AG09309 (cell line): ENCODE results near the gene ZNHIT3.

Experiments
- DNase-seq: peaks from one replicate; pipeline ENCODE4 v3.0.0-alpha.2; 2010; ENCODE audit warnings: low read depth
- H3K4me3 ChIP-seq: 2 replicates; pipeline ENCODE4 v1.5.1; 2011; ENCODE audit warnings: mild to moderate bottlenecking, low read depth, low read length, moderate library complexity; ENCODE audit not compliant: control insufficient read depth
- CTCF ChIP-seq: IDR thresholded peaks from 2 replicates; pipeline ENCODE4 v1.5.1; 2011; ENCODE audit warnings: mild to moderate bottlenecking, low read depth, low read length, inconsistent platforms; ENCODE audit not compliant: insufficient read depth, control insufficient read depth; ENCODE audit errors: missing control alignments

ZNHIT3 gene

DNA sequence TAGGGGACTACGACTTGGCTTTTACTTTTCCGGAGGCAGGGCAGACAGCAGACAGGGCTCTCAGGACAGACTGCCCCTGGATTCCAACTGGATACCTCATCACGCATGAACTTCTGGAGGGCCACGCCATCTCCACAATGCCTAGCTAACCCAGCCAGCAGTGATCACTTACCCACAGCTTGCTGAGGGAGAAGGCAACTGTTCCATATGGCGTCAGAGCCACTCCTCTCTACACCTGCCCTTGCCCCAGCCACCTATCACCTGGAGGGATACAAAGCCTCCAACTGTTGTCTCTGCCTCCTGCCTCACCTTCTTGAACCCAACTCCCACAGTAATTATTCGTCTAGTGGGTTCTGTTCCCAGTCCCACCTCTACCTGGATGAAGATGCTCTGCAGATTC is 39.4 kb downstream of the ZNHIT3 start:
- no peak for DNase-seq
- no peak for TF ChIP-seq CTCF
- H3K4me3 ChIP-seq = no peak overlapping the region

- TF ChIP-seq CTCF = no peak
- no peak overlapping the region for H3K4me3 ChIP-seq
- no peak for DNase-seq
These were observed 41.3 kb downstream of the ZNHIT3 start for GRCh38 chr17:36527621-36528250.

- no peak for DNase-seq
- no peak overlapping the region for H3K4me3 ChIP-seq
- no peak for TF ChIP-seq CTCF
These were observed 42.6 kb downstream of the ZNHIT3 start for GRCh38 chr17:36529121-36529520.

- DNase-seq = no peak
- no peak for TF ChIP-seq CTCF
- no peak overlapping the region for H3K4me3 ChIP-seq
These were observed 46.0 kb downstream of the ZNHIT3 start for GRCh38 chr17:36532435-36532975.

DNA sequence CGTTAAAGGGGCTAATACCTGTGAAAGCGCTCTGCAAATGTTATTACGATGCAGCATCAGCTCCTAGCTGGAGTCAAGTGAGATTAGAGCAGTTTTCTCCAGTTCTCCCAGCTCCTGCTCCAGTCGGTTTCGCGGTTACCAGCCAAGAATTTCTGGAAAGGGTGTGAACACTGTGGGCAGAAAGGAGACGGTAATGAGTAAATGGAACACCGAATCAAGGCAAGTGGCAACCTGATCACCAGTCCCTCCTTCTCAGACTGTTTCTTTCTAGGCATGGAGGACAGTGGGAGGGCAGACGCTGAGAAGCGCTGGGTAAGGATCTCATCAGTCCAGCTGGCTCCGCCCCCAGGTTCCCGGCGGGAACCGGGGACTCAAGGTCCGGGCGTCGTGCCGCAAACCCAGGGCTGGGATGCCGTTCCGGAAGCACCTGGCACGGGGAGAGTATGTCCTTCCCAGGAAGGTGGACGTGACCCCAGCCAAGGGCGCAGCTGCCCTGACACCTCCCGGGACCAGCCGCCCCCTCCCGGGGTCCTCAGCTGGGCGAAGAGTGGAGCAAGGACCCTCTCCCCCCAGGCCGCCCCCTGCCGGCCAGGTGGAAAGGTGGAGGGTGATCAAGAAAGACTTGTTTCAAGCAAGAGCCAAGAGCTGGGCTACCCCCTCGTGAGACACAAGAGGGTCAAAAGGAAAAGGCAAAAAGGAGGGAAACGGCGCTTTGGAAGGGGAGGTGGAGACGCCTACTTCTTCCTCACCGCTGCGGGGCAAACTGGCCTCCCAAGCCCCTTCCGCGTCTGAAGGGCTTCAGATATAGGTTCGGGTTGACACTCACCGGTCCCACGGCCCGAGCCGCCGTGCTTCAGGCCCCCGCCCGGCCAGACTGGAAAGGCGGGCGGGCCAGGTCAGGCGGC is 47.7 kb downstream of the ZNHIT3 start:
- H3K4me3 ChIP-seq = peak overlapping the region; percentile 65
- peak; percentile 54 for TF ChIP-seq CTCF
- DNase-seq = no peak

GRCh38 chr17:36534840-36535668 is 48.6 kb downstream of the ZNHIT3 start, which contains the start of the genes MYO19 and PIGW:
TSS of gene MYO19 (minus strand) at chr17:36534868. CDS start at chr17:36532538, 2,330 bp downstream.
TSS of gene PIGW (plus strand) at chr17:36534987. CDS start at chr17:36537102, 2,115 bp downstream.
- DNase-seq = peak; percentile 25
- H3K4me3 ChIP-seq = peak within 1 kb of the TSS; percentile 65
- no peak for TF ChIP-seq CTCF
